Fibroblast of skin of back (primary cell): ENCODE data around the gene ZSWIM6.

ENCODE experiments used
- DNase-seq: peaks from one replicate; pipeline ENCODE4 v3.0.0-alpha.2; 2013

ZSWIM6 gene

GRCh38 chr5:61450493-61451279 lies 118.6 kb downstream of the ZSWIM6 start:
- peak; percentile 81 for DNase-seq

DNA sequence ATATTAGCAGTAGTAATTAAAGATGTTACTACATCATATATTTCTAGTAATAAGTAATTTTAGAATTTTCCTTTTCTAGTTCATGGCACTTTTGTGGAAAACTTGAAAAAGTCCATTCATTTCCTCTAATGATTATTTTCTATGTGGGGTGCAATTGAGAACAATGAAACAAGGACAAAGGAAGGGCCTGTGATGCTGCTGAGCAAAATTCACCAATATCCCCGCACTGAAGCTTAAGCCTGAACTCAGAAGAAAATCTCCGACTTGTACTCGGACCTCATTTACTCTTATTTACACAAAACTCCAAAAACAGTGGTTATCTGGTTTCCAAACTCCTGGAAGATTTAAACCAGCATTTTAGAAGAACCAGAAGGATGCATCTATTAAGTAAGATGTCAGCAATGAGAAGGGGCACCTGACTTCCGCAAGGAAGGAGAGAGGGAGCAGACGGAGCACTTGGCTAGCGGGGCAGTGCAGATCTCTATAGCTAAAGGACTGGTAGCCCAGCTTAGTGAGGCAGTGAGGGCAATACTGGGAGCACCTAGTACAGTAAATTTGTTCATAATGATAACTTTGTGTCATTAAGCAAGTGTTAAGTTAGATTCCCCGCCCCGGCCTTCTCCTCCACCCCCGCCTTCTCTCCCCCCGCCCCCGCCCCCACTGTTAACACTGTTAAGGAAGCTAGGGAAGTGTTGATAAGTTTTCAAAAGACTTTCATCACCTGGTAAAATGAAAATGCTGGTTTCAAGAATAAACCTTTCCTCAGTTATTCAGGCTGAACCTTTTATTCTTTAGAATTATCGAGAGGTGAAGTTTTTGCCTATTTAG lies 123.3 kb downstream of the ZSWIM6 start:
- DNase-seq: no peak

DNA sequence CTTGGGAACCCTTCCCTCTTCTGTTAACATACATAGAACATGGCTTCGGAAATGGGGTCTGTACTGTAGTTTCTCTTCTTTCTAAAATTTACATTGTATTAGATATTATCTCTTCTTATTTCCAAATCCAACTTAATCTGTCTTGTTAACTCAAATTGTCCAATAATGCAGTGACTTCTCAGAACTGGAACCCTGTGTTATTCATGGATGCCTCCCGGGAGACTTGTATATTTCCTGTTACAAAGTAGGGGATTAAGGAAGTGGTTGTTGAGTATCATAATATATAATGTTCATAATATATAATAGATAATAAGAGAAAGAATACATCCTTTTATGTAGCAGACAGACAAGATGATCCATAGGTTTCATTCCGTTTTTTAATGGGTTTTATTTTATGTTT lies 128.4 kb downstream of the ZSWIM6 start:
- DNase-seq: no peak

- no peak for DNase-seq
Observed at GRCh38 chr5:61461417-61461816, 129.4 kb downstream of the ZSWIM6 start.

- no peak for DNase-seq
Observed at GRCh38 chr5:61461926-61462325, 129.9 kb downstream of the ZSWIM6 start.

- DNase-seq: no peak
Observed at GRCh38 chr5:61463596-61463995, 131.5 kb downstream of the ZSWIM6 start.

- DNase-seq: no peak
Observed at GRCh38 chr5:61464512-61464911, 132.5 kb downstream of the ZSWIM6 start.

- DNase-seq: peak; percentile 36
Observed at GRCh38 chr5:61465066-61465465, 133.0 kb downstream of the ZSWIM6 start.

- DNase-seq: no peak
Observed at GRCh38 chr5:61465496-61465895, 133.4 kb downstream of the ZSWIM6 start.

- DNase-seq: no peak
Observed at GRCh38 chr5:61466017-61466416, 134.0 kb downstream of the ZSWIM6 start.

DNA sequence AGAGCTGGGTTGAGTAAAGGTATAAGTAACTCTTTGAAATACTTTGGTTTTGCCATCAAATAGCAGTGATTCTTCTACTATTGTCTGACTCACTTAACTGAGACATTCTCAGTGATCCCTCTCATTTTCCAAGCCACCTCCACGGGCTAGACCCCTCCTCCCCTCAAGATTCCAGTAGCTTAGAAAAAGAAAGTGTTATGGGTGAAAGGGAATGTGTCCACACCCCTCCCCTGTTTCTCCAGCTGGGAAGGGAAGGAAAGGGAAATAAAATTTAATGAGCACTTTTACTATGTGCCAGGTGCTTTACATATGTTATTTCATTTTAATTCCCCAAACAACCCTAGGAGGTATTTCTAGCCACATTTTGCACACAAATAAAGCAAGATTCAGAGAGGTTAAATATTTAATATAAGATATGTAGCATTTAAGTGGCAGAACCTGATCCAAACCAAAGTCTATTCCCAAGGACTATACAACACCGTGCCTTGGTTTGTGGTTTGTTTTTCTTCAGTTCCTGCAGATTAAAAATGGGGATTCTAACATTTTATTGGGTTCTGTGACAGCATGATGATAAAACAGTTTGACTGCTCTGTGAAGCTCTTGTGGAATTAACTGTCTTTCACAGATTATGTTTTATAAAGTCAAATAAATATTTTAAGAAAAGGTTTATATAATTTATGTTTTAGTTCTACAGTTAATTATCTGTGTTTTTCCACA lies 135.9 kb downstream of the ZSWIM6 start:
- peak; percentile 82 for DNase-seq

- no peak for DNase-seq
Observed at GRCh38 chr5:61468483-61468865, 136.4 kb downstream of the ZSWIM6 start.

GRCh38 chr5:61471352-61471751 lies 139.3 kb downstream of the ZSWIM6 start:
- no peak for DNase-seq

DNA sequence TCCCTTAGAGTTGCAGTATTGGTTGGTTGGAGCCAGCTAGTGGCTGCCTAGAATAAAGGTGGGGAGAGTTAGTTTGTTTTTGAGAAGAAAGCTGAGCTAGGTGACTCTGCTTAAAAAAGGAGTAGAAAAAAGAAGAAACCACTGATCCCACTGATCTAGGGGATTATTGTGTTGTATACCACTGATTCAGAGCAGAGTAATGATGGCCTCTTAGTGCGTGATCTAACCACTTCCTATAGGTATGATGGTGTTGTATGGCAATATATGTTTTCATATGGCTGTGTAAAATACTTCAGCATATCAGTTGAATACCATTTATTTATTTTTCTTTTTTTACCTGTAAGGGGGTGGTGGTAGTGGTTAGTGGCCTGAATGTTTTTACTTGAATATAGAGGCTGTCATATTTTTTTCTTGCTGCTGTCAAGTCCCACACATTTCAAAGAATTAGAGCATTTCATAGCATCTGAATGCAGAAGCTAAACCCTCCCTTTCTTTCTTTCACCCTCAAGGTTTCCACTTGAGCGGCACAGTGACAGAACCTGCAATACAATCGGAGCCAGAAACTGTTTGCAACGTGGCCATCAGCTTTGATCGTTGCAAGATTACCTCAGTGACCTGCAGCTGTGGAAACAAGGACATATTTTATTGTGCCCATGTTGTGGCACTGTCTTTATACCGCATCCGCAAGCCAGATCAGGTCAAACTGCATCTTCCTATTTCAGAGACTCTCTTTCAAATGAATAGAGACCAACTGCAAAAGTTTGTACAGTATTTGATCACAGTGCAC lies 140.3 kb downstream of the ZSWIM6 start:
- DNase-seq: no peak

GRCh38 chr5:61474746-61475145 lies 142.7 kb downstream of the ZSWIM6 start:
- no peak for DNase-seq

- DNase-seq: no peak
Observed at GRCh38 chr5:61477788-61478187, 145.7 kb downstream of the ZSWIM6 start.

GRCh38 chr5:61479850-61480614 lies 148.0 kb downstream of the ZSWIM6 start:
- no peak for DNase-seq

- no peak for DNase-seq
Observed at GRCh38 chr5:61482980-61483379, 150.9 kb downstream of the ZSWIM6 start.

DNA sequence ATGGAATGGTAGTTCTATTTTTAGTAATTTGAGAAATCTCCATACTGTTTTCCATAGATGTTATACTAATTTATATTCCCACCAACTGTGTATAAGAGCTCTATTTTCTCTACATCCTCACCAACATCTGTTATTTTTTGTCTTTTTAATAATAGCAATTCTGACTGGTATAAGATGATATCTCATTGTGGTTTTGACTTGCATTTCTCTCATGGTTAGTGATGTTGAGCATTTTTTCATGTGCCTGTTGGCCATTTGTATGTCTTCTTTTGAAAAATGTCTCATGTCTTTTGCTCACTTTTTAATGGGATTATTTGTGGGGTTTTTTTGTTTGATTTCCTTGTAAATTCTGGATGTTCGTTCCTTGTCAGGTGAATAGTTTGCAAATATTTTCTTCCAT lies 154.4 kb downstream of the ZSWIM6 start:
- DNase-seq: peak; percentile 52

DNA sequence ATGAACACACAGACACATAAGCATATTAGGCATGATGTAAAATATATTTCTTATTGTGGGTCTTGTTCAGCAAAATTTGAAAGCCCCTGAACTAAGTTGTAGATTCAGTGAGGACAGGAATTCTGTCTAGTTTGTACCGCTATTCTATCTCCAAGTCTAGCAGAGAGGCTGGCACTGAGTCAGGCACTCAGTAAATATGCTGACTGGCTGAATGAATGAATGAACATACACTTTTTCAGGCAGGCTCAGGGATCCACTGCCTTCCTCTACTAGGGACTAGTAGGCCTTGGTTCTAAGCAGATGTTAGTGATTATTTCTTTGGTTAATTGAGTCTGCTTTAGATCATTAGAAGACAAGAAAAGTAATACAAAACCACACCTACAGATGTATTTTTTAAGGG lies 157.5 kb downstream of the ZSWIM6 start:
- no peak for DNase-seq

GRCh38 chr5:61491861-61492260 lies 159.8 kb downstream of the ZSWIM6 start:
- peak; percentile 16 for DNase-seq

DNA sequence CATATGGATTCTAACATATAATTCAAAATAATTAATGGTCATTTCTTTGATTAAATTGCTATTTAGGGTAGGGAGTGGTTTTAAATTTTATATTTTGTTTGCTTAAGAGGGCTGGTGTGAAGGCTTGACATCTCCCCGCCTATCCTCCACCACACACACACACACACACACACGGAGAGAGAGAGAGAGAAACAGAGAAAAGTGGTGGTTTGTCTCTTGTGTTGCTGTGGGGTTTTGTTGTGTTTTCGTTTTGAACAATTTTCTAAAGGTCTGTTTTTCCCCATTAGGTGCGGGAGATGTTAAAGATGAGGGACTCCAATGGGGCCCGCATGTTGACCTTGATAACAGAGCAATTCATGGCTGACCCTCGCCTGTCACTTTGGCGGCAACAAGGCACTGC lies 161.9 kb downstream of the ZSWIM6 start:
- DNase-seq: no peak
